Panc1 (cell line): ENCODE data around the gene KCP. TPM values are rescaled to one million over a fixed set of nuclear protein-coding genes. Genes with fewer than 3 reads are reported as not detected.

Source experiments
- ATAC-seq: fragments of 200-7000 bp; cut with Tn5 transposase; 2 replicates; pipeline ENCODE4 v1.9.1; 2020; ENCODE audit warnings: mild to moderate bottlenecking, moderate library complexity
- BruUV-seq: library from RNA; stranded (reverse); fragments of 400-500 nt; replicated peaks from 2 replicates; lab custom pipeline; 2021; lab: Mats Ljungman, UMichigan
- CTCF ChIA-PET: fragments of 300-600 bp; sonication (Branson Sonifier 250); formaldehyde crosslinking; loops from one replicate; lab custom pipeline; 2022; ENCODE audit warnings: antibody characterized with exemption; lab: Charles Lee
- POLR2A ChIA-PET: fragments of 300-600 bp; sonication (Branson Sonifier 250); formaldehyde crosslinking; loops from one replicate; lab custom pipeline; 2022; ENCODE audit warnings: antibody characterized with exemption; lab: Charles Lee
- DNase-seq: peaks from one replicate; pipeline ENCODE4 v3.0.0-alpha.2; 2010; ENCODE audit warnings: low read depth, low spot score
- H3K27ac ChIP-seq: 2 replicates; pipeline ENCODE4 v1.5.1; 2011; ENCODE audit warnings: mild to moderate bottlenecking, low read length, inconsistent platforms
- H3K27me3 ChIP-seq: fragments of 200-500 bp; sonication (Bioruptor generic); 2 replicates; pipeline ENCODE4 v1.6.0; 2014; ENCODE audit warnings: low read length, inconsistent platforms; ENCODE audit not compliant: control insufficient read depth, insufficient read depth
- H3K36me3 ChIP-seq: fragments of 200-500 bp; sonication (Bioruptor generic); 2 replicates; pipeline ENCODE4 v1.5.1; 2014; ENCODE audit warnings: inconsistent platforms, mild to moderate bottlenecking, low read length, moderate library complexity; ENCODE audit not compliant: control insufficient read depth, insufficient read depth
- H3K4me1 ChIP-seq: 2 replicates; pipeline ENCODE4 v1.5.1; 2011; ENCODE audit warnings: inconsistent platforms, mild to moderate bottlenecking, low read length, moderate library complexity; ENCODE audit not compliant: control insufficient read depth, insufficient read depth
- H3K4me3 ChIP-seq, 2 experiments: 2 replicates each; pipeline ENCODE4 v1.5.1; 2011 to 2012; ENCODE audit warnings: low read depth in 2 of 2, low read length in 2 of 2, mild to moderate bottlenecking in 2 of 2, inconsistent platforms in 1 of 2, moderate library complexity in 1 of 2
- H3K9me3 ChIP-seq: fragments of 200-500 bp; sonication (Bioruptor generic); 2 replicates; pipeline ENCODE4 v1.5.1; 2014; ENCODE audit warnings: low read depth, mild to moderate bottlenecking, inconsistent platforms, low read length, moderate library complexity; ENCODE audit not compliant: control insufficient read depth, insufficient read depth
- CTCF ChIP-seq: fragments of 450-650 bp; IDR thresholded peaks from 2 replicates; pipeline ENCODE4 v1.5.1; 2017; ENCODE audit warnings: mild to moderate bottlenecking
- POLR2AphosphoS5 ChIP-seq: IDR thresholded peaks from 2 replicates; pipeline ENCODE4 v1.6.1; 2012; ENCODE audit warnings: mild to moderate bottlenecking, low read depth, low read length, moderate library complexity
- REST ChIP-seq, 2 experiments: IDR thresholded peaks; 2 replicates each; pipeline ENCODE4 v1.6.1; 2011 to 2012; ENCODE audit warnings: low read depth in 2 of 2, control low read depth in 1 of 2, low read length in 1 of 2, mild to moderate bottlenecking in 1 of 2, moderate library complexity in 1 of 2; ENCODE audit not compliant: insufficient read depth in 1 of 2
- SIN3A ChIP-seq: IDR thresholded peaks from 2 replicates; pipeline ENCODE4 v1.6.1; 2012; ENCODE audit warnings: low read depth, mild to moderate bottlenecking, low read length, moderate library complexity, borderline replicate concordance; ENCODE audit not compliant: insufficient read depth
- TCF7L2 ChIP-seq: IDR thresholded peaks from 2 replicates; pipeline ENCODE4 v1.6.1; 2011; ENCODE audit warnings: mild to moderate bottlenecking, low read depth, low read length, inconsistent platforms
- in situ Hi-C: cut with HindIII; loops from 2 replicates; pipeline ENCODE4 v1.10.0; 2016; ENCODE audit warnings: low sequenced_read_pairs, low pct_unique_long_range_greater_than_20kb
- intact Hi-C: fragments of 100-400 bp; cut with micrococcal nuclease; formaldehyde crosslinking; loops from one replicate; pipeline ENCODE4 v1.10.0; 2022; ENCODE audit not compliant: unreplicated experiment
- total RNA-seq: library from RNA; stranded (reverse); gene quantifications from one replicate; pipeline ENCODE4 v1.2.1, GENCODE V29; 2021; ENCODE audit not compliant: unreplicated experiment

KCP gene
- total RNA-seq, 1 experiment from 2014 or later, result 0.13 TPM

DNA sequence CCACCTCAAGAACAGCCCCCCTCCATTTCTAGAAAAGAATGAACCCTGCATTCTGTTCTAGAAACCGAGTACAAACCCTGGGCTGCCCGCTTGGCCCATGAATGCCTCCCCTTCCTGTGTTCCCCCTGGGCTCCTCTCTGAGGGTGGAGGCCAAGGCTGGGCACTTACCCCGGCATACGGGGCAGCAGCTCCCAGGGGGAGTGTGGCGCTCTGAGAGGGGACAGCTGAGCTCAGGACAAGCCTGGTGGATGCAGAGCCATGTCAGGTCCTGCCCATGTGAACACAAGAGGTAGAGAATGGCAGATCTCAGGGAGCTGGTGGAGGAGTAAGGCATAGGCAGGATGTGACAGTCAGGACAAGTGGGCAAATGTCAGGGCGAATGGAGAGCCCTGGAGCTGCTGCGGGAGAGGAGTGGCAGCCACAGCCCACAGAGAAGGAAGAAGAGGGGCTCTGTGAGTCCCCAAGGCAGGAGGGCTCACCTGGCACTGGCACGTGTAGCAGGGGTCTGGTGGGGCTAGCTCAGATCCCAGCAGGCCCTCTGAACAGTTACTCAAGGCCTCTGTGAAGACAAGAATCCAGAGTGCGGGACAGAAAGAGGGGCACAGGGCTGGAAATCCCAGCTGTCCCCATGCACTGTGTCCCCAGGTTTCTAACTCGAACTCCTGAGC is 28.9 kb downstream of the KCP start:
- Histone ChIP-seq H3K4me3 (no peak overlapping the region), H3K4me1 (no peaks in the 10 kb centered on the region), H3K27ac (no peak overlapping the region), H3K36me3 (no peaks in the 10 kb centered on the region), H3K27me3 (no peaks in the 10 kb centered on the region), H3K9me3 (no peaks in the 10 kb centered on the region)
- CTCF ChIA-PET, result no interaction called here
- in situ Hi-C loops (no loop called here), intact Hi-C loops (loop anchor here (5.0 to 10.0 kb wide), 3 partner anchors 89 to 274 kb away; partner anchors contain the start of gene CCDC136)
- no TSS peak for BruUV-seq
- POLR2A ChIA-PET, result no interaction called here
- DNase-seq (no peak), ATAC-seq (no peak)
- TF ChIP-seq SIN3A (no peak), CTCF (no peak), TCF7L2 (no peak), REST (IDR thresholded peaks at IDR 0.05; ENCODE audit: insufficient read depth in 1 of 2, low read depth in 2 of 2, low read length in 1 of 2) (no peak)

DNA sequence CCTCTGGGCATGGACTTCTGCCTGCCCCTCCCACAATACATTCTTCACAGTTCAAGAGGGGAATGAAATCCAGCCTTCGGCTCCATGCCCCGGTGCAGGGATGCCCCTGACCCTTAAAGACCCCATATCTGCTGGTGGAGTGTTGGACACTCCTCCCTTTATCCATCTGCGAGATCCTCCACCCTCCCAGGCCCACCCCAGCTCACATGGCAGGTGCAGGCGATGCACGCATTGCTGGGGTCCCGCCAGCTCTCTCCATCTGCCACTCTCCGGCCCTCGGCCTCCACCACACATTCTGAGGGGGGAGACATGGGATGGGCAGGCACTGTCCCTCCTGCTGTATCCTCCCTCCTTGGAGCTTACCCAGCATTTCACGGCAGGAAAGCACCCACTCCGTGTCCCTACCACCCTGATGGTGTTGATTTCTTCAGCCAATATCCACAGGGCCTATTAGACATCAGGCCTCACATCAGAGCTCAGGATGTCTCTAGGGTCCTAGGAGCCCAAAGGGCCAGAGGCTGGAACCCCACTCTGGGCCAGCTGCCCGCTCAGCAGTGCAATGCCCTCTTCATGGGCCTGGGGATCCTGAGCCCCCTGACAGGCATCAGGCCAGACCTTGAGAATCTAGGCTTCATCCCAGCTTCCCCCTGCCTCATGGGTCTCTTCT is 29.6 kb downstream of the KCP start:
- Histone ChIP-seq H3K27ac (no peak overlapping the region), H3K36me3 (no peaks in the 10 kb centered on the region), H3K4me1 (no peaks in the 10 kb centered on the region), H3K4me3 (no peak overlapping the region), H3K27me3 (no peaks in the 10 kb centered on the region), H3K9me3 (no peaks in the 10 kb centered on the region)
- intact Hi-C loops, result loop anchor here (5.0 to 10.0 kb wide), 3 partner anchors 89 to 274 kb away; partner anchors contain the start of gene CCDC136
- ATAC-seq (no peak), DNase-seq (no peak)
- ChIA-PET CTCF (interaction anchor here (0.8 to 1.4 kb wide), 3 partner anchors 19 to 272 kb away, joined by 3 to 9 read pairs (median 4); partner anchors contain the start of gene ATP6V1F), POLR2A (no interaction called here)
- no TSS peak for BruUV-seq
- in situ Hi-C loops, result no loop called here
- TF ChIP-seq POLR2AphosphoS5 (no peak), SIN3A (no peak), REST (IDR thresholded peaks at IDR 0.05; ENCODE audit: insufficient read depth in 1 of 2, low read depth in 2 of 2, low read length in 1 of 2) (no peak), TCF7L2 (no peak), CTCF (no peak)
